ENCODE measurements around the gene DAB1.

DAB1 gene

DNA sequence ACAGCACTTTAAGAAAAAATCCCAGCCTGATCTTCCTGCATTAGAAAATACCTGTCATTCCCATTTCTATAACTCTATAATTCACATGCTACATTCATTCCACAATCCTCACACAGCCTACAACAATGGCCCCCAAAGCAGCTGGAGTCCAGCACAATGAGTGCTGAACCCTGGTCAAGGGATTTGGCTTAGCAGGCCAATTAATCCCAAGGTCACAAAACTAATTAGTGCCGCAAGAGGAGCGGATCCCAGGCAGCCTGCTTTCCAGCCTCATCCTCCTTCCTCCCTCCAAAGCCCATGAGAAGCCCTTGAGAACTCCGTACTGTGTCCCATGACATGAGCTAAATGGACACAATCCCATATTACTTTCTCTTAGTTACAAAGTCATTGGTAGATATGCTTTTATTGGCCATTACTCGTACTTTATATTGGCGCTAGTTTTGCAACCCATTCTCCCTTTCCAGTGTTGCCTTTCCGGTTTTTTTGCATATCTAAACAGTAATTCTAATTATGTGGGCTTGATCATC lies 94.8 kb downstream of the DAB1 start:
- H3F3A ChIP-seq (ENCODE audit: control insufficient read depth, insufficient read depth) = no peaks in the 10 kb centered on the region
- H3K79me2 ChIP-seq (ENCODE audit: control insufficient read depth, low read length) = no peaks in the 10 kb centered on the region
- H3K4me2 ChIP-seq (ENCODE audit: low read length) = no peak overlapping the region
- H4K20me1 ChIP-seq (ENCODE audit: control insufficient read depth, insufficient read depth, low read depth, low read length) = no peaks in the 10 kb centered on the region
- TF ChIP-seq EZH2phosphoT487 (IDR thresholded peaks at IDR 0.05; ENCODE audit: borderline replicate concordance, low read length) = no peak
- TF ChIP-seq, protein P1, sequence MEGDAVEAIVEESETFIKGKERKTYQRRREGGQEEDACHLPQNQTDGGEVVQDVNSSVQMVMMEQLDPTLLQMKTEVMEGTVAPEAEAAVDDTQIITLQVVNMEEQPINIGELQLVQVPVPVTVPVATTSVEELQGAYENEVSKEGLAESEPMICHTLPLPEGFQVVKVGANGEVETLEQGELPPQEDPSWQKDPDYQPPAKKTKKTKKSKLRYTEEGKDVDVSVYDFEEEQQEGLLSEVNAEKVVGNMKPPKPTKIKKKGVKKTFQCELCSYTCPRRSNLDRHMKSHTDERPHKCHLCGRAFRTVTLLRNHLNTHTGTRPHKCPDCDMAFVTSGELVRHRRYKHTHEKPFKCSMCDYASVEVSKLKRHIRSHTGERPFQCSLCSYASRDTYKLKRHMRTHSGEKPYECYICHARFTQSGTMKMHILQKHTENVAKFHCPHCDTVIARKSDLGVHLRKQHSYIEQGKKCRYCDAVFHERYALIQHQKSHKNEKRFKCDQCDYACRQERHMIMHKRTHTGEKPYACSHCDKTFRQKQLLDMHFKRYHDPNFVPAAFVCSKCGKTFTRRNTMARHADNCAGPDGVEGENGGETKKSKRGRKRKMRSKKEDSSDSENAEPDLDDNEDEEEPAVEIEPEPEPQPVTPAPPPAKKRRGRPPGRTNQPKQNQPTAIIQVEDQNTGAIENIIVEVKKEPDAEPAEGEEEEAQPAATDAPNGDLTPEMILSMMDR (IDR thresholded peaks at IDR 0.05; ENCODE audit: low read depth, low read length, poor library complexity, severe bottlenecking) = no peak
- H3K9me3 ChIP-seq (ENCODE audit: control insufficient read depth, insufficient read depth, low read length) = no peaks in the 10 kb centered on the region
- H3K9me2 ChIP-seq (replicated peaks; ENCODE audit: control insufficient read depth, low read length) = no peaks in the 10 kb centered on the region
- H3K27me3 ChIP-seq (ENCODE audit: control insufficient read depth, low read length) = no peaks in the 10 kb centered on the region
- H3K27ac ChIP-seq (ENCODE audit: low read depth, low read length) = no peak overlapping the region
- no peaks in the 10 kb centered on the region for H3K36me3 ChIP-seq (ENCODE audit: control insufficient read depth, low read length)
- no peak overlapping the region for H3K4me3 ChIP-seq (ENCODE audit: low read length)
- no peaks in the 10 kb centered on the region for H3K4me1 ChIP-seq (ENCODE audit: control insufficient read depth, low read length)

DNA sequence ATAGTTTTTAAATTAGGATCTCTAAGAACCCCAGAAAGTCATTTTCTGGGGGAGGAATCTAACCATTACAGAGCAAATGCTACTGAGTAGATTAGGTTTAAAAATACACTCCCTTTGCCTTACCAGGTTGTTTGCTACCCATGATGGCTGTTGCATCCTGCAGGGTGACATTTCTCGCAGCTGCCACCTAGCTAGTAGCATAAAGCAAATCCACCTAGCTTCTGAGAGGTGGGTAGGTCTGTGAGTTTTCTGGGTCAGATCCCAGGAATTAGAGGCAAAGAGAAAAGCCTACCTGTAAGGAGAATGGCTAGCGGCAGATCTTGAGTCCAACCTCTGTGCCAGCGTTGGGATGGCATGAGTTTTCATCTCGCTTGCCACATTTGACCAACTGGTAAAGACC lies 95.9 kb downstream of the DAB1 start:
- Histone ChIP-seq H3K4me1 (ENCODE audit: control insufficient read depth, low read length) (no peaks in the 10 kb centered on the region), H3K9me3 (ENCODE audit: control insufficient read depth, insufficient read depth, low read length) (no peaks in the 10 kb centered on the region), H3K9me2 (replicated peaks; ENCODE audit: control insufficient read depth, low read length) (no peaks in the 10 kb centered on the region), H3K4me3 (ENCODE audit: low read length) (no peak overlapping the region), H3K27ac (ENCODE audit: low read depth, low read length) (no peak overlapping the region), H3F3A (ENCODE audit: control insufficient read depth, insufficient read depth) (no peaks in the 10 kb centered on the region), H3K27me3 (ENCODE audit: control insufficient read depth, low read length) (no peaks in the 10 kb centered on the region), H3K79me2 (ENCODE audit: control insufficient read depth, low read length) (no peaks in the 10 kb centered on the region), H4K20me1 (ENCODE audit: control insufficient read depth, insufficient read depth, low read depth, low read length) (no peaks in the 10 kb centered on the region), H3K4me2 (ENCODE audit: low read length) (no peak overlapping the region), H3K36me3 (ENCODE audit: control insufficient read depth, low read length) (no peaks in the 10 kb centered on the region)
- TF ChIP-seq, protein P1 (IDR thresholded peaks at IDR 0.05; ENCODE audit: low read depth, low read length, poor library complexity, severe bottlenecking) = no peak
- no peak for TF ChIP-seq EZH2phosphoT487 (IDR thresholded peaks at IDR 0.05; ENCODE audit: borderline replicate concordance, low read length)

DNA sequence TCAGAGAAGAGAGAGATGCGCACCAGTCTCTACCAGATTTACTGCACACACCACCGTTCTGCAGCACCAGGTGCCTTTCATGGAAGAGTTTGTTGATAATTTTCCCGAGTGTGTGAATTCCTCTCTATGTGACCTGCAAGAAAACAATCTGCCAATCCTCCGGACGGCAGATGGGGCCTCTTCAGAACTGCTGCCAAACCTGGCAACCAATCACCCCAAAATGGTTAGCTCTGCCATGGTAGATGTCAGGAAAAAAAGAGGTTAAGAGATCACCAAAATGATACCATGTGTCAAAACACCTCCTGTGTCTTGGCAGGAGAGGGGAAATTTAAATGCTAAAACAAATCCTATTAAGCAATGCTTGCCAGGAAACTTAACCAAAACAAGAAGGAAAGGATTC lies 96.5 kb downstream of the DAB1 start:
- no peaks in the 10 kb centered on the region for H3F3A ChIP-seq (ENCODE audit: control insufficient read depth, insufficient read depth)
- no peaks in the 10 kb centered on the region for H4K20me1 ChIP-seq (ENCODE audit: control insufficient read depth, insufficient read depth, low read depth, low read length)
- H3K4me1 ChIP-seq (ENCODE audit: control insufficient read depth, low read length) = no peaks in the 10 kb centered on the region
- H3K27me3 ChIP-seq (ENCODE audit: control insufficient read depth, low read length) = no peaks in the 10 kb centered on the region
- TF ChIP-seq, protein P1 (IDR thresholded peaks at IDR 0.05; ENCODE audit: low read depth, low read length, poor library complexity, severe bottlenecking) = no peak
- TF ChIP-seq EZH2phosphoT487 (IDR thresholded peaks at IDR 0.05; ENCODE audit: borderline replicate concordance, low read length) = no peak
- H3K27ac ChIP-seq (ENCODE audit: low read depth, low read length) = no peak overlapping the region
- H3K4me2 ChIP-seq (ENCODE audit: low read length) = no peak overlapping the region
- H3K9me2 ChIP-seq (replicated peaks; ENCODE audit: control insufficient read depth, low read length) = no peaks in the 10 kb centered on the region
- H3K4me3 ChIP-seq (ENCODE audit: low read length) = no peak overlapping the region
- no peaks in the 10 kb centered on the region for H3K9me3 ChIP-seq (ENCODE audit: control insufficient read depth, insufficient read depth, low read length)
- no peaks in the 10 kb centered on the region for H3K36me3 ChIP-seq (ENCODE audit: control insufficient read depth, low read length)
- H3K79me2 ChIP-seq (ENCODE audit: control insufficient read depth, low read length) = no peaks in the 10 kb centered on the region

Measured in DOHH2 (cell line).